Activated B cell treated with CpG ODN at 0.5 μM for 24 hours (primary cell): Measurements from ENCODE around the gene LHX4. TPM values are rescaled to one million over a fixed set of nuclear protein-coding genes. Genes with fewer than 3 reads are reported as not detected.
A peak's percentile ranks its signal among the peaks of the same experiment; 100 is the strongest.

Experiments
- ATAC-seq: fragments of 200-7000 bp; cut with Tn5 transposase; one replicate; pipeline ENCODE4 v1.10.0; 2021; ENCODE audit warnings: low read depth, mild to moderate bottlenecking, moderate library complexity
- CTCF ChIA-PET: fragments of 350-600 bp; sonication (Branson Sonifier 250); formaldehyde crosslinking; loops from one replicate; lab custom pipeline; 2021; ENCODE audit warnings: antibody characterized with exemption; lab: Charles Lee
- POLR2A ChIA-PET: fragments of 350-600 bp; sonication (Branson Sonifier 250); formaldehyde crosslinking; loops from one replicate; lab custom pipeline; 2021; ENCODE audit warnings: antibody characterized with exemption; lab: Charles Lee
- DNase-seq: peaks from one replicate; pipeline ENCODE4 v3.0.0; 2022
- H3K27ac Mint-ChIP-seq: one replicate; pipeline ENCODE4 v1.8.0; 2020; ENCODE audit warnings: mixed read lengths
- H3K27me3 Mint-ChIP-seq: one replicate; pipeline ENCODE4 v1.8.0; 2021; ENCODE audit warnings: mixed read lengths
- H3K36me3 Mint-ChIP-seq: one replicate; pipeline ENCODE4 v1.8.0; 2021; ENCODE audit warnings: low read depth, mixed read lengths
- H3K4me1 Mint-ChIP-seq: one replicate; pipeline ENCODE4 v1.8.0; 2021; ENCODE audit warnings: mixed read lengths
- H3K4me3 Mint-ChIP-seq: one replicate; pipeline ENCODE4 v1.8.0; 2020; ENCODE audit warnings: mild to moderate bottlenecking, mixed read lengths
- H3K9me3 Mint-ChIP-seq: one replicate; pipeline ENCODE4 v1.8.0; 2020; ENCODE audit warnings: mixed read lengths
- intact Hi-C: fragments of 100-400 bp; cut with micrococcal nuclease; formaldehyde crosslinking; loops from one replicate; pipeline ENCODE4 v1.15.1; 2024
- total RNA-seq: library from RNA; stranded (reverse); gene quantifications from 2 replicates; pipeline ENCODE4 v1.2.3, GENCODE V29; 2022
- TF ChIP-seq, protein P1 (sequence below): fragments of 200-600 bp; IDR thresholded peaks from one replicate; pipeline ENCODE4 v1.8.0; 2022; ENCODE audit warnings: antibody characterized with exemption, mild to moderate bottlenecking

LHX4 gene
- total RNA-seq, 1 donor from 2014 or later: not detected

DNA sequence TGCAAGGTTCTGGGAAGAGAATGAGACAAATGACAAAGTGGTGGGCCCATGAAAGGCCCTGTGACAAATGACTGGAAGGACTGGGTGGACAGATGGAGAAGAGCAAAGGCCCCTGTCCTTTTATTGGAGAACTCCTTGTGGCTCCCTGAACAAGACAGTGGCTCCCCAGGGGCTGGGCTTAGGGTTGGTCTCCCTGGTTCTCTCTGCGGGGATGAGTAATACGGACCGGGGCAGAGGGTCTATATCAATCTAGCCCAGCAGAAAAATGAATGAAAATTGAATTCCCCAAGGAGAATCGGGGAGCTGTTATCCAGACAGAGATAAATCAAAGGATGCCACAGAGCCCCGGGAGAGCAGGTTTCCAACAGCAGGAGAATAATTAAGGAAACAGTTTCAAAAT, 5.2 kb upstream of the LHX4 start:
- H3K4me1 Mint-ChIP-seq: peaks cover 7% of the 10 kb centered on the region
- TF ChIP-seq, protein P1, sequence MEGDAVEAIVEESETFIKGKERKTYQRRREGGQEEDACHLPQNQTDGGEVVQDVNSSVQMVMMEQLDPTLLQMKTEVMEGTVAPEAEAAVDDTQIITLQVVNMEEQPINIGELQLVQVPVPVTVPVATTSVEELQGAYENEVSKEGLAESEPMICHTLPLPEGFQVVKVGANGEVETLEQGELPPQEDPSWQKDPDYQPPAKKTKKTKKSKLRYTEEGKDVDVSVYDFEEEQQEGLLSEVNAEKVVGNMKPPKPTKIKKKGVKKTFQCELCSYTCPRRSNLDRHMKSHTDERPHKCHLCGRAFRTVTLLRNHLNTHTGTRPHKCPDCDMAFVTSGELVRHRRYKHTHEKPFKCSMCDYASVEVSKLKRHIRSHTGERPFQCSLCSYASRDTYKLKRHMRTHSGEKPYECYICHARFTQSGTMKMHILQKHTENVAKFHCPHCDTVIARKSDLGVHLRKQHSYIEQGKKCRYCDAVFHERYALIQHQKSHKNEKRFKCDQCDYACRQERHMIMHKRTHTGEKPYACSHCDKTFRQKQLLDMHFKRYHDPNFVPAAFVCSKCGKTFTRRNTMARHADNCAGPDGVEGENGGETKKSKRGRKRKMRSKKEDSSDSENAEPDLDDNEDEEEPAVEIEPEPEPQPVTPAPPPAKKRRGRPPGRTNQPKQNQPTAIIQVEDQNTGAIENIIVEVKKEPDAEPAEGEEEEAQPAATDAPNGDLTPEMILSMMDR: no peak

DNA sequence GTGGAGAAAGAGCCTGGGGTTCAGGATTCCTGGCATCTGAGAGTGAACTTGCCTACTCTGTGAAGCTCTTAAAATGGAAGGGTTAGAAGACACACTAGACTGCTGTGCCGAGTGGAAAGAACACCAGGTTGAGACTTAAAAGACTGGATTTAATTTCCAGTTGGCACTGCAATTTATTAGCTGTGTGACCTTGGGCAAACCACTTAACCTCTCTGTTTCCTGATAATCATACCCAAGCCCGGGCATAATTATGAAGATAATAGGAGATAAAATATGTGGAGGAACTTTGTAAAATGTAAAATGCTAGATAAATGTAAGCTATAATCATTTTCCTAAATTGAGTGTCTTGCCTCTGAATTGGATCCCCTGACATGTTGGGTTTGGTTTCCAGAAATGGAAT, 4.7 kb upstream of the LHX4 start:
- Mint-ChIP-seq H3K27me3 (peaks cover 54% of the 10 kb centered on the region), H3K36me3 (no peaks in the 10 kb centered on the region), H3K27ac (no peak overlapping the region), H3K4me1 (peaks cover 8% of the 10 kb centered on the region), H3K4me3 (no peak overlapping the region), H3K9me3 (no peaks in the 10 kb centered on the region)
- DNase-seq (no peak), ATAC-seq (no peak)
- TF ChIP-seq, protein P1: no peak
- intact Hi-C loops: loop anchor here (2.0 kb wide), 1 partner anchor 271 kb away; the partner anchor contains the start of gene CEP350
- POLR2A ChIA-PET: no interaction called here
- CTCF ChIA-PET: no interaction called here

More for the DNA sequence above, 5.2 kb upstream of the LHX4 start:
- Mint-ChIP-seq H3K36me3 (no peaks in the 10 kb centered on the region), H3K4me3 (no peak overlapping the region), H3K9me3 (no peaks in the 10 kb centered on the region), H3K27ac (no peak overlapping the region), H3K27me3 (peaks cover 53% of the 10 kb centered on the region)
- no peak for DNase-seq
- no peak for ATAC-seq
- CTCF ChIA-PET: no interaction called here
- POLR2A ChIA-PET: no interaction called here
- intact Hi-C loops: loop anchor here (2.0 kb wide), 1 partner anchor 270 kb away; the partner anchor contains the start of gene CEP350

DNA sequence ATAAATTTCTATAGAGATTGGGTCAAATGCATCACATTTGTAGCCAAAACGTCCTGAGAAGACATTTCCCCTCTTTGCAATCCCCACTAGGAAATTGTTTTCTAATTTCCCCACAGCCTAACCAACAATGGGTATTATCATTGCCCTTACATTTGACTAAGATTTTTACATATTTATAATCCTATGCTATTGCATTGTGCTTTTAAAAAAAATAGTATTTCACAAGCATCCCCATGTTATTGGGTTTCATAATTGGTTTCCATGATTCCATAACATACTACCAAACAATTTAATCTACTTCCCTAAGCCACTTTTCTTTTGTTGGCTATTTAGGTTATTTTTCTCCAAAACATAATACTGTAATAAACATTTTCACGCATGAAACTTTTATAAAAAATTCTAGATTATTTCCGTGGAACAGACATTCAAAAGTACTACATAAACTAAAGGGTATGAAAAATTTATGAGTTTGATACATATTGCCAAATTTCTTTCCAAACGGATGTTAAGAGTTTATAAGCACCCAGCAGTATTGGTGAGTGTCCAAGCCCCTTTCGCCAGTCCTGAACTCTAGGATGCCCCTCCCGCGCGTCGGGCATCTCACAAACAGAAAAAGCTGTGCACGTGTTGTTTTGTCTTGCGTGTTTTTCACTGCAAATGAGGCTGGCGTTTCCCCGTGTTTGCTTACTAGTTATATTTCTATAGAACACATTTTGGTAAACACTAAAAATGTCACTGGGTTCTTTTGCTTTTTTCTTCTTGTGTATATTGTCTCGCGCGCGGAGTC, 2.0 kb upstream of the LHX4 start:
- intact Hi-C loops: no loop called here
- DNase-seq (no peak), ATAC-seq (no peak)
- Mint-ChIP-seq H3K27ac (no peak overlapping the region), H3K9me3 (no peaks in the 10 kb centered on the region), H3K4me3 (peak overlapping the region; percentile 64), H3K27me3 (peaks cover 54% of the 10 kb centered on the region), H3K36me3 (no peaks in the 10 kb centered on the region), H3K4me1 (peaks cover 24% of the 10 kb centered on the region)
- TF ChIP-seq, protein P1: no peak
- ChIA-PET CTCF (no interaction called here), POLR2A (no interaction called here)

DNA sequence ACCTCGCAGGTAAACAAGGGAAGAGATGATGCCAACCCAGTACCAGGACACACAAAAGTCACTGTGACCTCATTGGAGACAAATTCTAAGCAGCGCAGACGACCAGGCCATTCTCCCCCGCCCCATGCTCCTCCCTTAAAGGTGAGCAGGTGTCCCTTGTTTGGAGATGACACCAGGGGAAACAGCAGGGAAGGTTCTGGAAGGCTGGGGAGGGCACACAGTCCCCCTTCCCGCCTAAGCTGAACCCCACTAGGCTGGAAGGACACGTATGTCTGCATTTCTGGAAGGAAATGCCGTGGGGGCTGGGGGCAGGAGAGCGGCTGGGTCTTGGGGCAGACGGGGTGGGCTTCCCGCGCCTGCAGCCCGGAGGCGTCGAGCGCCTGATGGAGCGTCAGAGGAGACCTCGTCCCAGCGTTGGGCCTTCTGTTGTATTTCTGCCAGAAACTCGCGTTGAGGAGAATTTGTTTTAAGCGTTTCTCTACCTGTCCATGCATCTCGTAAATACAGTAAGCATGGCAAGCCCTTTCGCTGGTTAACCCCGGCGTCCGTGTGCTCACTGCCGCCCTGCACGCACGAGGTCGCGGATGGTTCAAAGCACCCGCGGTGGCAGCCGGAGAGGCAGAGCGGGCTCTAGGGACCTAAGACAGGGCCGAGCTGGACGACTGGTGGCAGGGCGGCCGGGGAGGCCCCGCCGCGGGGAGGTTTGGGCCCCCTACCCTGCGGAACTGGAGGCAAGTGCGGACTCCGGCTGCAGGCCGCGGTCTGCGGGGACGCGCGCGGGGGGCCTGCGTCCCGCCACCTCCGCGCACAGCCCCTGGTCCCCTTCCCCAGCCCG, 1.2 kb upstream of the LHX4 start:
- no peaks in the 10 kb centered on the region for H3K9me3 Mint-ChIP-seq
- H3K4me1 Mint-ChIP-seq: peaks cover 27% of the 10 kb centered on the region
- ATAC-seq: peak; percentile 8
- peak overlapping the region; percentile 78 for H3K4me3 Mint-ChIP-seq
- TF ChIP-seq, protein P1: no peak
- no peaks in the 10 kb centered on the region for H3K36me3 Mint-ChIP-seq
- no peak overlapping the region for H3K27ac Mint-ChIP-seq
- ChIA-PET POLR2A (no interaction called here), CTCF (no interaction called here)
- H3K27me3 Mint-ChIP-seq: peaks cover 51% of the 10 kb centered on the region
- DNase-seq: peak; percentile 31
- intact Hi-C loops: no loop called here

DNA sequence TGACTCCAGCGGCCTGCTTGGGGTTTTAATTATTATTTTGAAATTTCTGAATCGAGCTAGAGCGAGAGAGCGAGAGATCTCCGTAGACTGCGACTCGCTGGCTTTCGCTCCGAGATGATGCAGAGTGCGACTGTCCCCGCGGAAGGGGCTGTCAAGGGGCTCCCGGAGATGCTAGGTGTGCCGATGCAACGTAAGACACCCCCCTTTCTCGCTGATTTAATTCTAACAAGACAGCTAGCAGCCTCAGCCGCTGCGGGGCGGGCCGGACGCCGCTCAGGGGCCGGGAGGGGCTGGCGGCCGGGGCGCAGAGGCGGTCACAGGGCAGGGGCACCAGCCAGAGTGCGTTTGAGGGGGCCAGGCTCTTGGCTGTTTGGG, 339 bp downstream of the LHX4 start:
- DNase-seq (peak; percentile 26), ATAC-seq (no peak)
- intact Hi-C loops: loop anchor here (2.0 to 5.0 kb wide), 2 partner anchors 76 to 402 kb away; partner anchors contain the start of genes QSOX1 and XPR1
- CTCF ChIA-PET: no interaction called here
- POLR2A ChIA-PET: no interaction called here
- H3K36me3 Mint-ChIP-seq: no peaks in the 10 kb centered on the region
- H3K9me3 Mint-ChIP-seq: no peaks in the 10 kb centered on the region
- TF ChIP-seq, protein P1: no peak
- no peak overlapping the region for H3K27ac Mint-ChIP-seq
- peaks cover 39% of the 10 kb centered on the region for H3K4me1 Mint-ChIP-seq
- H3K4me3 Mint-ChIP-seq: peak overlapping the region; percentile 75
- peaks cover 48% of the 10 kb centered on the region for H3K27me3 Mint-ChIP-seq
